ENCODE results near the gene LRRC43. TPM values are rescaled to one million over a fixed set of nuclear protein-coding genes. Genes with fewer than 3 reads are reported as not detected.

Gene LRRC43
- total and polyA plus RNA-seq, 8 donors = 1.3 to 2.2 TPM; not detected in 6

GRCh38 chr12:122215771-122216170, 32.8 kb downstream of the LRRC43 start:
- intact Hi-C loops (cut with DNase I; ENCODE audit: low total_unique reads) = no loop called here
- H3K27me3 ChIP-seq = no peaks in the 10 kb centered on the region
- 72 to 93% (median 92%) methylated on average over 5 of the region's 5 CpGs for WGBS, 5 donors
- TF ChIP-seq, protein P1, sequence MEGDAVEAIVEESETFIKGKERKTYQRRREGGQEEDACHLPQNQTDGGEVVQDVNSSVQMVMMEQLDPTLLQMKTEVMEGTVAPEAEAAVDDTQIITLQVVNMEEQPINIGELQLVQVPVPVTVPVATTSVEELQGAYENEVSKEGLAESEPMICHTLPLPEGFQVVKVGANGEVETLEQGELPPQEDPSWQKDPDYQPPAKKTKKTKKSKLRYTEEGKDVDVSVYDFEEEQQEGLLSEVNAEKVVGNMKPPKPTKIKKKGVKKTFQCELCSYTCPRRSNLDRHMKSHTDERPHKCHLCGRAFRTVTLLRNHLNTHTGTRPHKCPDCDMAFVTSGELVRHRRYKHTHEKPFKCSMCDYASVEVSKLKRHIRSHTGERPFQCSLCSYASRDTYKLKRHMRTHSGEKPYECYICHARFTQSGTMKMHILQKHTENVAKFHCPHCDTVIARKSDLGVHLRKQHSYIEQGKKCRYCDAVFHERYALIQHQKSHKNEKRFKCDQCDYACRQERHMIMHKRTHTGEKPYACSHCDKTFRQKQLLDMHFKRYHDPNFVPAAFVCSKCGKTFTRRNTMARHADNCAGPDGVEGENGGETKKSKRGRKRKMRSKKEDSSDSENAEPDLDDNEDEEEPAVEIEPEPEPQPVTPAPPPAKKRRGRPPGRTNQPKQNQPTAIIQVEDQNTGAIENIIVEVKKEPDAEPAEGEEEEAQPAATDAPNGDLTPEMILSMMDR (IDR thresholded peaks at IDR 0.05) = no peak
- no peak for TF ChIP-seq EP300 (IDR thresholded peaks at IDR 0.05)
- no peak for TF ChIP-seq POLR2AphosphoS5 (IDR thresholded peaks at IDR 0.05)
- no peak for TF ChIP-seq POLR2A (IDR thresholded peaks at IDR 0.05)
- peaks cover 68 to 100% (median 100%) of the 10 kb centered on the region in 4 donors for H3K36me3 ChIP-seq
- H3K4me3 ChIP-seq = no peak overlapping the region
- no peaks in the 10 kb centered on the region for H3K9me3 ChIP-seq
- H3K4me1 ChIP-seq = no peaks in the 10 kb centered on the region
- no peak for DNase-seq
- no peak overlapping the region for H3K27ac ChIP-seq

DNA sequence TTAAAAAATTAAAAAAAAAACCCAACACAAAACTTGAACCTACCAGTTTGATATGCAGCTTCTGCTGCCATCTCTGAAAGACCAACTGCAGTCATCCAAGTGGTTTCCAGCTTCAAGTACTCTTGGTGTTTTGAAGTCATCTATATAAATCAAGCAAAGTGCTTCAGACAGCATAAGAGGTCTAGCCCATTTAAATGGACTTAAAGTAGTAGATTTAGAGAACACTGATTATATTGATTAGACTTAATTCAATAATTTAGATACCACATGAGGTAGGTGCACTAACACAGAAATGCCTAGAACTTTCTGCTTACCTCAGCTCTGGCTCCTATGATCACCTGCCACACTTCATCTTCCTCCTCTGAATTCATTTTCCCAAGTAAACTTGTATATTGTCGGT, 33.5 kb downstream of the LRRC43 start:
- 95 to 97% (median 97%) methylated on average over 1 of the region's 1 CpG for WGBS, 5 donors
- peaks cover 68 to 100% (median 100%) of the 10 kb centered on the region in 4 donors for H3K36me3 ChIP-seq
- TF ChIP-seq POLR2A (IDR thresholded peaks at IDR 0.05) (no peak), POLR2AphosphoS5 (IDR thresholded peaks at IDR 0.05) (no peak), EP300 (IDR thresholded peaks at IDR 0.05) (no peak)
- TF ChIP-seq, protein P1 (IDR thresholded peaks at IDR 0.05) = no peak

GRCh38 chr12:122225683-122226365, 42.9 kb downstream of the LRRC43 start, which contains the start of gene DIABLO:
DIABLO (minus strand) TSS chr12:122226052; CDS start chr12:122226014, 38 bp downstream.
- Histone ChIP-seq H3K4me1 (peaks cover 20 to 48% (median 34%) of the 10 kb centered on the region in 4 donors), H3K27me3 (no peaks in the 10 kb centered on the region), H3K36me3 (peaks cover 8 to 67% (median 56%) of the 10 kb centered on the region in 4 donors), H3K27ac (peak within 1 kb of the TSS; percentile 96 to 100 (median 98)), H3K9me3 (no peaks in the 10 kb centered on the region), H3K4me3 (peak within 1 kb of the TSS; percentile 93 to 98 (median 96))
- 0 to 1% (median 0%) methylated on average over 33 to 74 of the region's 74 CpGs for WGBS, 5 donors
- intact Hi-C loops (cut with DNase I; ENCODE audit: low total_unique reads) = no loop called here
- TF ChIP-seq, protein P1 (IDR thresholded peaks at IDR 0.05) = no peak
- TF ChIP-seq POLR2AphosphoS5 (IDR thresholded peaks at IDR 0.05) (peak; percentile 99), EP300 (IDR thresholded peaks at IDR 0.05) (no peak), POLR2A (IDR thresholded peaks at IDR 0.05) (peak in 2 of 4 donors; percentile 70 to 97)
- peak; percentile 100 for DNase-seq

More for the DNA sequence above, 33.5 kb downstream of the LRRC43 start:
- H3K9me3 ChIP-seq = no peaks in the 10 kb centered on the region
- H3K27me3 ChIP-seq = no peaks in the 10 kb centered on the region
- peaks cover 0 to 4% (median 0%) of the 10 kb centered on the region in 4 donors for H3K4me1 ChIP-seq
- no peak overlapping the region for H3K4me3 ChIP-seq
- no peak overlapping the region for H3K27ac ChIP-seq
- DNase-seq = no peak
- intact Hi-C loops (cut with DNase I; ENCODE audit: low total_unique reads) = no loop called here

DNA sequence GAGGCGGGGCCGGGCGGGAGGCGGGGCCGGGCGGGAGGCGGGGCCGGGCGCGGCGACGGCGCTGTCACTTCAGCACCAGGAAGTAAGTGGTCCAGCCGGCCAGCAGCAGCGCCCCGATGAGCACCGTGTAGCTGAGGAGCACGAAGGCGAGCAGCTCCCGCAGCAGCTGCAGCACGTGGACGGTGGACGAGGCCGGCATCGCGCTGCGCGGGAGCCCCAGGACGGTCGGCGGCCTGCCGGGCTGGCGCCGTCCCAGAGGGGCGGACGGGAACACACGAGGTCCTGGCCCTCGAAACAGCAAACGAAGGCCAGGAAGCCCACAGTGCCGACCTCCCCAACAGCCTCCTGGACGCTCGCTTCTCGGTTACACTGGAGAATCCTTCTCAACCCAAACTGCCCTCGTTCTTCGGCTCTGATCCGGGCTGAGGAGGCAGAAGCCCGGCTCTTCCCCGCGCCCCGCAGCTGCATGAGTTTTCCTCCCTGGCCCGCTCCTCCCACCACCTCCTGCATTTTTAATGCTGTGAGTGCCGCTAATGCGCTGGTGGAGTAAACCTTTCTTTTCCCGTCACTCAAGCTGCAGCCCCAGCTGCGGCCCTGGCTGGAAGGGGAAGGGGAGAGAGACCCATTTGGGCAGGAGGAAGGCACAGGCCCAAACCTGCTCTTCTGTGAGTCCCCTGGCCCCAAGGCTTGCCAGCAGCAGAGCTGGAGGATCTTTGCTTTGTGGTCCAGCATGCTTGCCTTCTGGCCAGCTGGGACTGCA, 43.6 kb downstream of the LRRC43 start:
- intact Hi-C loops (cut with DNase I; ENCODE audit: low total_unique reads) = no loop called here
- Histone ChIP-seq H3K4me3 (peak overlapping the region; percentile 45 to 98 (median 50)), H3K27ac (peak overlapping the region; percentile 63 to 100 (median 71)), H3K27me3 (no peaks in the 10 kb centered on the region), H3K4me1 (peaks cover 20 to 43% (median 34%) of the 10 kb centered on the region in 4 donors), H3K9me3 (no peaks in the 10 kb centered on the region), H3K36me3 (peaks cover 9 to 67% (median 56%) of the 10 kb centered on the region in 4 donors)
- TF ChIP-seq, protein P1 (IDR thresholded peaks at IDR 0.05) = no peak
- peak in 1 of 3 donors; percentile 32 for TF ChIP-seq POLR2AphosphoS5 (IDR thresholded peaks at IDR 0.05)
- no peak for DNase-seq
- 7 to 32% (median 10%) methylated on average over 13 to 55 of the region's 55 CpGs for WGBS, 5 donors
